ENCODE data around the gene SULF2.

- TF ChIP-seq CTCF (IDR thresholded peaks at IDR 0.05; ENCODE audit: insufficient read depth, low read length) (no peak), REST (IDR thresholded peaks at IDR 0.05; ENCODE audit: insufficient replicate concordance, low read depth) (no peak), POLR2AphosphoS5 (IDR thresholded peaks at IDR 0.05; ENCODE audit: low read depth) (no peak), GABPA (IDR thresholded peaks at IDR 0.05; ENCODE audit: low read depth) (no peak)
Observed at GRCh38 chr20:47788741-47789080, 3.4 kb upstream of the SULF2 start.
